HG03064 (cell line): ENCODE results near the gene RUSC2.
"Not testable (repeated sequence)": the region's sequence is repeated elsewhere in the genome, so short reads cannot be mapped to it uniquely, and the experiment has no call there.

Experiments
- ATAC-seq: cut with Tn5 transposase; IDR thresholded peaks from one replicate; pipeline ENCODE4 v1.9.1; 2021; ENCODE audit warnings: low read depth; ENCODE audit not compliant: unreplicated experiment

The RUSC2 gene

DNA sequence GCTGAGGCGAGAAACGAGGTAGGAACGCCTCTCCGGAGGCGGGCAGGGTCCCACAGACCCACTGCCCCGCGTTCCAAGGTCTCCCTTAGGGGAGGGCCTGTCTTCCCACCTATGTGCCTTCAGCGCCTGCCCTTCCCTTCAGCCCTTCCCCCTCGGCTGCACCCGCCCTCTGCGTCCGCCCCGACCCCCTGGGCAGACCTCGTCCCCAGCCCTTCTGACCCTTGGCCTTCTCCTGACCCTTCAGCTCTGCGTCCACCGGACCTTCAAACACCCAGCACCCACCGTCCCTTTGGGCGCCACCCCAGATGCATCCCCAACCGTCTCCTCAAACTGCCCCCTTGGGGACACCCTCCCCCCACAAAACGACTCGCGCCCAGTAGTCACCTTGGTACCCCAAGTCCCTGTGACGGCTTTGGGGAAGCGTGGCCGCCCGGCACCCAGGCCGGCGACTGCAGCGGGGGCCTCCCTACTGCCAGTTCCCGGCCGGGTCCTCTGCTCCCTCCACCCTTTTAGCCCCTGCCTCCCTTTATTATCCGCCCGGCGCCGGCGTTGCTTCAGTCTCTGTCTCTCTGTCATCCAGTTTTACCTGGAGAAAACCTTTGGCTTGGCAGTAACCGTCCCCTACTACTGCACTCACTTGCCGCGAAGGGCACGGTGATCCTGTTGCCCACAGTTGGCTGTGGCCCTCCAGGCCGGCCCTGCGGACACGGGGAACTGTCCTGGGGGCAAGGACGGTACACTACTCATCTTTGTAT lies 421 bp downstream of the RUSC2 start:
- ATAC-seq = no peak

DNA sequence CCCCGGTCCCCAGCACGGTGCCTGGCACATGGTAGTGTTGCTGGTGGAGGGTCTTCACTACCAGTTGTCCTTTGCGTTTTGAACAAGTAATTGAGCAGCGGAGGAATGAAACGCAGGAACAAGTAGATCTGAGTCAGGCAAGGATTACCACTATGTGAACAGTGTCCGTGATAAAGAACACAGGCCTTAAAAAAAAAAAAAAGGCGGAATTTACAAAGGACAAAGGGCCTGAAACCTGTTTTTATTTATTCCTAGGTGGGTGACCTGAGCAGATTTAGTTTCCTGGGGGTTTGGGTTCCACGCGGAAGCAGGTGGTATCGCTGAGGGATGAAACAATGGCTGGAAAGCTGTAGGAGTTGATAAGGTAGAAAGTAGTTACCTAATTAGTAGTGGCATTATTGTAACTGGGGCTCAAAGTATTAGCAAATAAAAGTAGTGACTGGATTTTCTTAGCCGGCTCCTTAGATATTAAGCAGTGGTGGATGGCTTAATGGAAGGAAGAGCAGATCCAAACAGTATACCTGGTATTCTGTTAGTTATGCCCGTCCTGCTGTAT lies 1.1 kb downstream of the RUSC2 start:
- no peak for ATAC-seq

DNA sequence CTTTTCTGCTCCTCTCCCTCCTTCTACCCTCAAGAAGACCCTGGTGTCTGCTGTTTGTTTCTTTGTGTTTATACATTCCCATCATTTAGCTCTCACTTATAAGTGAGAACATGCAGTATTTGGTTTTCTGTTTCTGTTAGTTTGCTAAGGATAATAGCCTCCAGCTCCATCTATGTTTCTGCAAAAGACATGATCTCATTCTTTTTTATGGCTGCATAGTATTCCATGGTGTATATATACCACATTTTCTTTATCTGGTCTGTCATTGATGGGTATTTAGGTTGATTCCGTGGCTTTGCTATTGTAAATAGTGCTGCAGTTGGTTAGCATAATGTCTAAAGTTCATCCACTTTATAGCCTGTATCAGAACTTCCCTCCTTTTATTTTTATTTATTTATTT lies 3.2 kb downstream of the RUSC2 start:
- not testable (repeated sequence) for ATAC-seq

DNA sequence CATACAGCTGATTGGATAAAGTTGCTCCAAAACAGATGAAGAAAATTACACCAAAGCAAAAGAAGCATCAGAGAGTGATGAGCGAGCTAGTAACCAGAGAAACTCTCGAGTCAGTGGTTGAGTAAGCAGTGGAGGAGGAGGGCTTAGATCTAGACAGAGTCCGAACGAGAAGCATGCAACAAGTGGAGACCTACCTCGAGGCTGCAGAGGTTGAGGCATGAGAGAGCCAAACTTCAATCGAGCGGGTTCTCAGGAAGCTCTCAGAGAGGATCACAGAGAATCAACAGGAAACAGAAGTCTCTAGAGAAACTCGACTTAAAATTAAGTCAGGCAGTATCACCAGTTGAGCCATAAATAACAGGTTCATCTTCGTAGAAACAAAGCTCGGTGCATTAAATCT lies 6.1 kb downstream of the RUSC2 start:
- no peak for ATAC-seq

DNA sequence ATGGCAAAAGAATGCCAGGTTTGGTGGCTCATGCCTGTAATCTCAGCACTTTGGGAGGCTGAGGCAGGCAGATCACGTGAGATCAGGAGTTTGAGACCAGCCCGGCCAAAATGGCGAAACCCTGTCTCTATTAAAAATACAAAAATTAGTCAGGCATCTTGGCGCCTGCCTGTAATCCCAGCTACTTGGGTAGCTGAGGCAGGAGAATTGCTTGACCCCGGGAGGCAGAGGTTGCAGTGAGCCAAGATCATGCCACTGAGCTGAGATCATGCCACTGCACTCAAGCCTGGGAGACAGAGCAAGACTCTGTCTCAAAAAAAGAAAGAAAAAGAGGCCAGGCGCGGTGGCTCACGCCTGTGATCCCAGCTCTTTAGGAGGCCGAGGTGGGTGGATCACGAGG lies 8.3 kb downstream of the RUSC2 start:
- ATAC-seq = not testable (repeated sequence)

DNA sequence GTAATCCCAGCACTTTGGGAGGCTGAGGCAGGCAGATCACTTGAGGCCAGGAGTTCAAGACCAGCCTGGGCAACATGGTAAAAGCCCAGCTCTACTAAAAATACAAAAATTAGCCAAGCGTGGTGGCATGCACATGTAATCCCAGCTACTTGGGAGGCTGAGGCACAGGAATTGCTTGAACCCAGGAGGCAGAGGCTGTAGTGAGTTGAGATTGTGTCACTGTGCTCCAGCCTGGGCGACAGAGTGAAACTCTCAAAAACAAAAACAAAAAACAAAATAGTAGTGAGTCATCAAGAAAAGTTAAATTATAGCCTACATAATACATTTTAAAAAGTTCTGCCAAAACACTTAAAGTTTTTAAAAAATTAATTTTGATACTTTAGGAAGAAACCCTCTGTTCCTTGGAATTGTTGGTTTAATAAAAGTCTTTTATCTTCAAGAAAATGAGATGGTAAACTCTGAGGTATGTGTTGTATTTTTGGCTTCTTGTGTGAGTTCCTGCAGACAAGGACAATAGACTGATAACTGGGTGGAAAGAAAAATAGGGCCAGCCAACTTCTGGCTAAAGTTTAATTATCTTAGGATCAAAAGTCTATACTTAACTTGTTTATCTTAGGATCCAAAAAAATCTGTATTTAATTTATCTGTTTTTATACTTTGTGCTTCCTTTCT lies 9.3 kb downstream of the RUSC2 start:
- ATAC-seq = no peak

DNA sequence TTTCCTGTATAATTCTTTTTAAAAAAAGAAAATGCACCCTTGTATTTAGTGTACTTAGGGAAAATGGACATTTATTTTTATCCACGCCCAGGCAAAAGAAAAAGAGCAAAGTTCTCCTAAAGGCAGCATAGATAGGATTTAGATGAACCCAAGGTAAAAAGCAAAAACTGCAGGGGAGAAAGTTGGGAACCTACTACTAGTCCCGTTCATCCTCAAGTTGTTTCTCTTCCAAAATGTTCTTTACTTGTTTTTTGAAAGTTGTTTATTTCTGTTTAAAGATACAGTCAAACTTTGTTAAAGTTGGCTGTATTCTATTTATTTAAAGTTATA lies 9.8 kb downstream of the RUSC2 start:
- no peak for ATAC-seq

DNA sequence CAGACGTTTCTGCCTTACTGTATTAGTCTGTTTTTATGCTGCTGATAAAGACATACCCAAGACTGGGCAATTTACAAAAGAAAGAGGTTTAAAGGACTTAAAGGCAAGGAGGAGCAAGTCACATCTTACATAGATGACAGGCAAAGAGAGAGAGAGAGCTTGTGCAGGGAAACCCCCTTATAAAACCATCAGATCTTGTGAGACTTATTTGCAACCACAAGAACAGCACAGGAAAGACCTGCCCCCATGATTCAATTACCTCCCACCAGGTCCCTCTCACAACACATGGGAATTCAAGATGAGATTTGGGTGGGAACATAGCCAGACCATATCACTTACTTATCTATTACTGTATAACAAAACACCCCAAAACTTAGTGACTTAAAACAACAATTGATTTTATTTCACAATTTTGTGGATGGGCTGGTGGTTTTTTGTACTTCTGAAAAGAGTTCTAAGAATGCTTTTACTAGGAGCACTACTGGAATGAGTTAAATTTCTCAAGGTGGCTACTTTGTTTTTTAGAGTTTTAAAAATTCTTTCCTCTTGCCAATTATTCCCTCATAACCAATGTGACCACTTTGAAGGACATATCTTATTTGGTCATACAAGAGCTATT lies 10.3 kb downstream of the RUSC2 start:
- ATAC-seq = no peak

DNA sequence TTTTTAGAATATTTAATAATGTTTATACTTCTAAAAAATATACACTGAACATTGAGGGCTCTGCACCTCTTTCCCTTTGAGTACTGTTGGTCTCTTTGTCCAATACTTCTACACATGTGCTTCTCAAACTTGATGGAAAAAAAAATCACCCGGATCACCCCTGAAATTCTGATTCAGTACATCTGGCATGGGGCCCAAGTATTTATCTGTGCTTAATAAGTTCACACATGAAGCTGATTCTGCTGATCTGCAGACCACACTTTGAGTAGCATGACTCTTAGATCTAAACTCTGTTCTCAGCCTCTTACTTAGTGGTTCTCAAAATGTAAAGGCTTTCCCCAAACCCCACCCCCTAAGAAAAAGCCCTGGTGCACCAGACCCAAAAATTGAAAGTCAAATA lies 12.0 kb downstream of the RUSC2 start:
- no peak for ATAC-seq

DNA sequence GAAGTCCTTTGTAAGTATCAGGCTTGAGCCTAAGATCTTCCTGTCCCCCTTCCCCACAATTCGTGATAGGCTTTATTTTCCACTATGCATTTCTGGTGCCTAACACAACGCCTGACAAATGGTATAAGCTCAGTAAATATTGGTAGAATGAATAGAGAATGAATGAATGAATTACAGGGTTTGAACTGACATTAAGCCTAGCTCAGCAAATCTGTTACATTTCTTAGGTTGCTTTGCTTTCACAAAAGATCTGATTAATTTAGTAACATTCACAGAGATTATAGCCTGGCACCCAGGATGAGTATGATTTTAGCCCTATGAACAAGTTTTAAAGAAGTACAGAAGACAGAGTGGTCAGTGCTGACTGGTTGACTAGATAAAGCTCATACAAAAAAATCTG lies 16.4 kb downstream of the RUSC2 start:
- ATAC-seq = no peak

DNA sequence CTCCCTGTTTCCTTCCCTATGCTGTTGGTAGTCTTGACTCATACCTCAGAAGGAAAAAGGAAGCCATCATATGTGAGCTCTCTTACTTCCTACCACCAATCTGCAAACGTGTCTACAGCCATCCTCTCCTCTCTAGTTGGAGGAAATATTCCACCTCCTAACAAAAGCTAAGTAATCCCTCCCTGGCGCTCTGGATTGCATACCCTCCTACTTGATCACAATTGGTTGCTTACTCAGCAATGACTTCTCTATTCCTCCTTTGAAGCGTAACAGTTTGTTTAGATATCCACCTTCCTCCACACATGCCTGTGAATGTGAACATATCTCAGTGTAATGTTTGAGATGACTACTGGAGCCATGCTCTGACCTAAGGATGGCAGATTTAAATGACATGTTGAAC lies 18.2 kb downstream of the RUSC2 start:
- no peak for ATAC-seq

DNA sequence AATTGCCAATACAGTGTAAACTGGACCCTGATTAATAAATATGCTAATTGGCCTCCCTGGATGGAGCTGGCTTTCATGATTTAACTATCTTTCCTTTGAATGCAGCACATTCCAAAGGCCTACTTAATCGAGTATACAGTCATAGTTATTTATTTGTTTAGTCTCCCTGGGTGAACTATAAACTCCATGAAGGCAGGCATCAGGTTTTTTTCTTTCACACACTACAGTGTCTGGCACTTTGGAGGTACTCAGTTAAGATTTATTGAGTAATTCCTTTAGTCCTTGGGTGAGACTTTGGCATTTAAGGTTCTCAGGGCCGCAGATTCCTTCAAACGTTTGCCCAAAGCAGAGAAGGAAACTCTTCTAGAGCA lies 20.5 kb downstream of the RUSC2 start:
- ATAC-seq = no peak

DNA sequence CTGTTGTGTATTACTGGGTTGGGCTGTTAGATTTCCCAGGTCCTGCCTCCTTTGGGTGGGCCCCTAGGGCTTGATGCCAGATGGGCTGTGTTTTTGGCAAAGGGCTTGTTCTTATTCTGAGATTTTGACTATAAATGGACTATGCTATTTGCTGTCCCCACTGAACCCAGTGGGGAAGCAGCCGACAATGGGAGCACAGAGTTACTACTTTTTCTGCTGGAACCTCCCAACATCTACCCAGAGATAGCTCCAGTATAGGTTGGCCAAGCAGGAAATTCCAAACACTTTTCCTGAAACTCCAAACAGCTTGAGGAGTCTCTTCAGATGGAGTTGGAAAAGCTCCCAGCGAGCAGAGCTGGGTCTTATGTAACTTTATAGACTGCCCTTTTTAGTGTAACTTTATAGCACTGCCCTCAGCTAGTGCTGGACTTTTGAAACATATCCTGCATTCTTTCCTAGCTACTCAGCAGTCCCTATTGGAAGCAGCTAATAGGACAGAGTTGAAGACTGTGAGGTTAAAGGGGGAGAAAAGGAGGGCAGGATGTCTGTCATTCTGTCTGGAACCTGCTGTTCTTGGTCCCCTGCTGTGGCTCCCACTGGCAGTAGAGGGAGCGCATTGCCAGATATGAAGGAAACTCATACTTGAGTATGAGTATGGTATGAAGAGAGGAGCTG lies 21.0 kb downstream of the RUSC2 start:
- ATAC-seq = no peak

DNA sequence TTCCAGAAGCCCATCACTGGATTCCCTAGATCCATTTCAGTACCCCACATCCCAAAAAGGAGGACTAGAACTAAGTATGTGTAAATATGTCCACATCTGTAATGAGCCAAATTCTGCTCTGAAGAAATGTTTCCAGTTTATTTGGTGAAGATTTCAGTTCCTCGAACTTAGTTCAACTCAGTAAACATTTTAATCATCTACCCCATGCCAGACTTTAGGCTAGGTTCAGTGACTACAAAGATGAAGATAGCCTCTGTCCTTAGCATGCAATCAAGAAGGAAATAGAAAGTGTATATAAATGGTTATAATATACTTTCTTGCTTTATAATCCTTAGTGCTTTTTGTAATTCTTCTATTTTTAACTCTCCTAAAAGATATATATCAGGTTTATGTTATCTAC lies 21.5 kb downstream of the RUSC2 start:
- no peak for ATAC-seq

DNA sequence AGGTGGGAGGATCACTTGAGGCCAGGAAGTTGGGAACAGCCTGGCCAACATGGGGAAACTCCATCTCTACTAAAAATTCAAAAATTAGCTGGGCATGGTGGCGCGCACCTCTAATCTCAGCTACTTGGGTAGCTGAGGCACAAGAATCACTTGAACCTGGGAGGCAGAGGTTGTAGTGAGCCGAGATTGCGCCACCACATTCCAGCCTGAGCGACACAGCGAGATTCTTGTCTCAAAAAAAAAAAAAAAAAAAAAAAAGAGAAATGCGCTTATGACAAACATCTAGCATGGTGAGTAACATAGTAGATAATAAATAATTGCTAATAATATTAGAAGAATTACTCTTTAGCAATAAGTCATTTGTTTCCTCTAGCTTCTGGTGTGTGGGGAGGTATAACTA lies 25.9 kb downstream of the RUSC2 start:
- no peak for ATAC-seq

DNA sequence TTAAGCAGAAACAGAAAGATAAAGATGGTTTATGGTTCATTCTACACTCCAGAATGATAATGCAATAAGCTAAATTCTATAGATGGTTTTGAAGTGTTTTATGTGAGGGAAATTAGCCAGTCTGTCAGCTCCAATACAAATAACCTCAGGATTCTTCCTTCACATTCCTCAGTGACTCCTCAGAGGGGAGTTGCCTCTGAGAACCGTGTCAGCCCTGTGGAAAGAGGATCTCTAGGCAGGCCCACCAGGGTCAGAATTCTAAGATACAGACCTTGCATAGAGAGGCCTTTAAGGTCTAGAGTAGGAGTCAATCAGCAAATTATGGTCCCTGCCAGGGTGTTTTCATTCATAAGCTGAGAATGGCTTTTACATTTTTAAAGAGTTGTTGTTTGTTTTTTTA lies 26.6 kb downstream of the RUSC2 start:
- ATAC-seq = no peak

DNA sequence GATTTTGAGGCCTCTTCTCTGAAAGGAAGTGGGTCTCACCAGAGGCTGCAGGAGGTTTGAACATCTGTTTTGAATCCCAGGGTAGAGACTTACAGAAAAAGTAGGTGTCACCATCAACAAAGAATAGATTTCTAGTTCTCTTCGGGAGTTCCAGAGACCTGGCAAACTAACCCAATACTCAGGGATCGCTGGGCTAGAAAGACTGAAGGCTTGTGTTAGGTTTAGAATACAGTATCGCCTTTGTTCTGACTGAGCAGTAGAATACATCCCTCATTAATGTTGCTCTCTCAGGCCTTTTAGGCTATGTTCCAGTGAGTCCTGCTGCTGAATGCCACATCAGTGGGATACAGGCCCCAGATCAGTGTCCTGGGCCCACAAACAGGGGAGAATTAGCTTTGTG lies 27.2 kb downstream of the RUSC2 start:
- no peak for ATAC-seq

DNA sequence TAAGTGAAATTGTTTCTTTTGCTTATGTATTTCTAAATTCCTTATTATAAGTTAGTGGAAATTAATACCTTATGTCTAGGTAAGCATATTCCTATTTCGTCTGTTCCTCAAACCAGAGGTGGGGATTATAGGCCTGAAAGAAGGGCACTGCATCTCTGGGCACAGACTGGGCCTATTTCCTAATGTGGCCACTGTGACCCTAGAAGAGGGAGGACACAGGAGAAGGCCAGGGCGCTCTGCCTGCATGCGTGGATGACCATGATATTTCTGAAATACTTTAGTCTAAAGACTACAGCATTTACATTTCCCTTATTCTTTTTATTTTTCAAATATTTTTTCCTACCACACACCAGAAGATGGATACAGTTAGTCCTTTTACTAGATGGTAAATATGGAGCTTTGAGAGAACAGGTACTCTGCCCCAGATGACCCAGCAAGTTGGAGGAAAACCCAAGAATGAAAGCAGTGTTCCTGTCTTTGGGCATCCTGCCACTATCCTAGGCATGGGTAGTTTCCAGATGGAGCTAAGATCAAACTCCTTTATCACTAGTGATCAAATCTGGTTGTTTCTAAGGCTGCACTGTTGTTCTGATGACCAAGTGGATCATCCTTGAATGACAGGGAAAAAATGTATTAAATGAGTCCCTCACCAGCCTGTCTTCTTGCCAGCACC lies 27.8 kb downstream of the RUSC2 start:
- ATAC-seq = no peak

DNA sequence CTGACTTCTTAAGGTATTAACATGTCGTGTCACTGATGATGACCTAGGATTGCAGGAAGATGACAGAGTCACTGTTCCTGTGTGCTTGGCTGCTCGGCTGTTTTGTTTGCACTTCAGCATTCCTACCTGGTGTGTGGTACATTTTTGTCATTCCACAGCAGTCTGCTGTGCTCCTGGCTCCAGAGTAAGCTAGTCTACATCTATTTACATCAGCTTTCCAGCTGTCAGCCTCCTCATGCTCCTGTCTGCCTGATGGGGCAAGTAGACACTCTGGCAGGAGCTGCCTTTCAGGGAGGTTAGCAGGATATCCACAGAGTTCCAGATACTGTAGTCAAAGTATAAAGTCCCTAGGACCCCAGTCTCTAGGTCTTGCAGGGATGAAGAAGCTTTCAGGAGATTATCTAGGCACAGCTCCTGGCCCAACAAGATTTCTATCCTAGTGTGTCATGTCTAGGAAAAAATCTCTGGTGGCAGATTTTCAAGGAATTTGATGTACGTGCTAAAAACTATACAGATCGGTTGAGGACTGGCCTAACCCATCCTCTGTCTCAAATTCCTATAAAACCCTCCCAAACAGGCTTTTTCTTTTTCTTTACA lies 28.4 kb downstream of the RUSC2 start:
- no peak for ATAC-seq

DNA sequence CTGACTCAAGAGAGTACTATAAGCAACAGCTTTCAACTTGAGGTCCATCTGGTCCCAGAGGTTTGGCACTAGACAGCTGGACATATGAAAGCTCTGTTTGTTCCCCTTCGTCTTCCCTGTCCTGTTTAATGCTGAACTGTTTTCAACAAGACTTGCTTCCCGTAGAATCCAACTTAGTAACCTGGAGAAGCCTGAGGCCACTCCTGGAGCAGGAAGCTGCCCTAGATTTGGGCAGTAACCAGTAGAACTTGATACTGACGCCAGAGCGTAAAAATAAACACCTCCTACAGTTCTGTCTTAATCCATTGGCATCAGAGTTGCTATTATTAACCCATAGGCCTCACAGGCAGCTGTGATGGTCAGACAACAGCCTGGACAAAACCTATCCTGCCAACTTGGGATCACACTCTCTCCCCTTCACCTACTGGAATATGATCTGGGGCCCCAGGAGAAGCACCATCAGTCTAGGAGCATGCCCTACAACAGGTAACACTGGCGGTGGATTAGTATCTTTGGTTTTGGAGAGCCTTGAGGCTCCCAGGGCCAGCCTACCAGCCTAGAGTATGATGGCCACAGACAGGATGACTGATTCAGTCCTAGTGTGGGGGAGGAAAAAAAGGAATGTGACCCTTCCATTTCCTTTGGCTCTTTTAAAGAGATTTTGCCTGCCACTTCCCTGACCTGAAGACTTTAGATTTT lies 29.2 kb downstream of the RUSC2 start:
- no peak for ATAC-seq
